ENCODE results near the gene MAP7. TPM values are rescaled to one million over a fixed set of nuclear protein-coding genes. Genes with fewer than 3 reads are reported as not detected.

MAP7 gene
- total and polyA plus RNA-seq, 2 donors (not counting 3 experiments of a cell fraction or from before 2014, with no cell fraction given): 0.07 to 0.42 TPM

- dilution Hi-C loops (cut with MboI; ENCODE audit: extremely low pct_ligation_motif_present, low sequenced_read_pairs): no loop called here
- intact Hi-C loops (cut with micrococcal nuclease): no loop called here
- CTCF ChIA-PET: no interaction called here
These were observed 208.9 kb downstream of the MAP7 start for GRCh38 chr6:136341367-136341766.

More at GRCh38 chr6:136341367-136341766, 208.9 kb downstream of the MAP7 start:
- POLR2A ChIA-PET: no interaction called here
- Histone ChIP-seq H4K20me1 (replicated peaks; ENCODE audit: control insufficient read depth, extremely low read depth, insufficient read depth, low read length) (no peaks in the 10 kb centered on the region), H3K27ac (ENCODE audit: insufficient read depth, low read depth, low read length) (no peak overlapping the region), H3K4me1 (ENCODE audit: control insufficient read depth, extremely low read depth, insufficient read depth, low read length) (no peaks in the 10 kb centered on the region), H3K4me3 (replicated peaks in 1 of 3; ENCODE audit: insufficient read depth in 1 of 3, low read depth in 1 of 3, low read length in 3 of 3) (no peak overlapping the region), H3K9ac (replicated peaks; ENCODE audit: extremely low read depth, insufficient read depth, low read length) (no peak overlapping the region), H3K9me1 (replicated peaks; ENCODE audit: control insufficient read depth, extremely low read depth, insufficient read depth, low read length) (no peaks in the 10 kb centered on the region), H3K27me3 (ENCODE audit: control insufficient read depth in 2 of 2, insufficient read depth in 2 of 2, low read length in 2 of 2) (peaks cover 0 to 2% of the 10 kb centered on the region in 2 experiments), H3K4me2 (ENCODE audit: insufficient read depth, low read length) (no peak overlapping the region), H2AFZ (ENCODE audit: low read depth, low read length) (no peak overlapping the region), H3K9me3 (replicated peaks; ENCODE audit: control insufficient read depth, insufficient read depth, low read length) (no peaks in the 10 kb centered on the region), H3K36me3 (ENCODE audit: control insufficient read depth in 2 of 2, extremely low read depth in 1 of 2, insufficient read depth in 2 of 2, low read length in 2 of 2) (no peaks in the 10 kb centered on the region), H3K79me2 (ENCODE audit: control insufficient read depth, insufficient read depth, low read length) (no peaks in the 10 kb centered on the region)
- no TSS peak for BruUV-seq (replicated peaks)
- no peak for TF ChIP-seq GATA2 (IDR thresholded peaks at IDR 0.05; ENCODE audit: insufficient read depth, insufficient read length, low read depth, low read length)
- TF ChIP-seq POLR2A (IDR thresholded peaks at IDR 0.05; ENCODE audit: low read depth, low read length): no peak
- no peak for TF ChIP-seq MYC (IDR thresholded peaks at IDR 0.05; ENCODE audit: low read depth, low read length)
- no peak for TF ChIP-seq EZH2 (IDR thresholded peaks at IDR 0.05; ENCODE audit: borderline replicate concordance, low read depth, low read length, severe bottlenecking)
- no peak for TF ChIP-seq FOS (IDR thresholded peaks at IDR 0.05; ENCODE audit: borderline replicate concordance, insufficient read depth, low read length)
- no peak for TF ChIP-seq MAX (IDR thresholded peaks at IDR 0.05; ENCODE audit: insufficient read depth, insufficient read length)
- no peak for TF ChIP-seq JUN (IDR thresholded peaks at IDR 0.05; ENCODE audit: borderline replicate concordance, insufficient read depth, insufficient read length, low read depth)
- no peak for TF ChIP-seq CTCF (IDR thresholded peaks at IDR 0.05; ENCODE audit: extremely low read depth in 1 of 2, insufficient read depth in 1 of 2, low read depth in 1 of 2, low read length in 2 of 2)
- no peak for TF ChIP-seq POLR2AphosphoS5 (IDR thresholded peaks at IDR 0.05; ENCODE audit: insufficient read depth, low read depth, low read length)
- DNase-seq (ENCODE audit: low read depth, low spot score) (no peak), FAIRE-seq (no peak)
